ENCODE measurements around the gene HYAL3.

The HYAL3 gene

GRCh38 chr3:50299638-50299928, 378 bp upstream of the HYAL3 start:
- no peak for FAIRE-seq
- TF ChIP-seq CTCF (IDR thresholded peaks at IDR 0.05; ENCODE audit: insufficient read depth, missing control alignments), result no peak
- no peak for DNase-seq (ENCODE audit: insufficient read length, low spot score)

- FAIRE-seq (no peak), DNase-seq (ENCODE audit: insufficient read length, low spot score) (no peak)
- TF ChIP-seq CTCF (IDR thresholded peaks at IDR 0.05; ENCODE audit: insufficient read depth, missing control alignments), result no peak
These were observed 1.1 kb downstream of the HYAL3 start for GRCh38 chr3:50297896-50298725.

- DNase-seq (ENCODE audit: insufficient read length, low spot score) (no peak), FAIRE-seq (no peak)
- TF ChIP-seq CTCF (IDR thresholded peaks at IDR 0.05; ENCODE audit: insufficient read depth, missing control alignments), result no peak
These were observed 1.8 kb downstream of the HYAL3 start for GRCh38 chr3:50297384-50297775.

GRCh38 chr3:50296721-50297383, 2.4 kb downstream of the HYAL3 start:
- FAIRE-seq, result no peak
- TF ChIP-seq CTCF (IDR thresholded peaks at IDR 0.05; ENCODE audit: insufficient read depth, missing control alignments), result no peak
- DNase-seq (ENCODE audit: insufficient read length, low spot score), result no peak

GRCh38 chr3:50295553-50296431, 3.4 kb downstream of the HYAL3 start:
- no peak for FAIRE-seq
- DNase-seq (ENCODE audit: insufficient read length, low spot score), result no peak
- no peak for TF ChIP-seq CTCF (IDR thresholded peaks at IDR 0.05; ENCODE audit: insufficient read depth, missing control alignments)

GRCh38 chr3:50294492-50295403, 4.5 kb downstream of the HYAL3 start:
- DNase-seq (ENCODE audit: insufficient read length, low spot score) (no peak), FAIRE-seq (no peak)
- no peak for TF ChIP-seq CTCF (IDR thresholded peaks at IDR 0.05; ENCODE audit: insufficient read depth, missing control alignments)
